ENCODE results near the gene NUDCD3.

- TF ChIP-seq CTCF (IDR thresholded peaks at IDR 0.05; ENCODE audit: insufficient read depth, low read length, poor library complexity, severe bottlenecking) (no peak), EZH2phosphoT487 (conservative IDR thresholded peaks at IDR 0.05; ENCODE audit: low read length) (no peak)
These were observed 1.5 kb downstream of the NUDCD3 start for GRCh38 chr7:44488955-44489354.

Data from SU-DHL-6 (cell line).